Left lung (tissue), 10 donors: ENCODE measurements around the gene GORASP1. TPM values are rescaled to one million over a fixed set of nuclear protein-coding genes. Genes with fewer than 3 reads are reported as not detected.

Experiments used
- ATAC-seq: fragments of 200-7000 bp; cut with Tn5 transposase; one replicate; pipeline ENCODE4 v1.9.1; 2020; ENCODE audit warnings: moderate library complexity
- DNase-seq, 4 donors: peaks; one replicate each; pipeline ENCODE4 v3.0.0-alpha.2; 2013 to 2020
- H3K27ac ChIP-seq, 2 donors: fragments of 200-600 bp; sonication (generic) in 1 of 2; one replicate each; pipeline versions ENCODE4 v1.5.0 to v1.8.0; 2020 to 2021
- H3K27me3 ChIP-seq, 2 donors: fragments of 200-600 bp; sonication (generic) in 1 of 2; one replicate each; pipeline versions ENCODE4 v1.5.0 to v1.8.0; 2020 to 2021
- H3K36me3 ChIP-seq, 2 donors: fragments of 200-600 bp; sonication (generic) in 1 of 2; one replicate each; pipeline versions ENCODE4 v1.5.0 to v1.8.0; 2020 to 2021
- H3K4me1 ChIP-seq, 2 donors: fragments of 200-600 bp; one replicate each; pipeline ENCODE4 v1.8.0; 2021
- H3K4me3 ChIP-seq, 2 donors: fragments of 200-600 bp; sonication (generic) in 1 of 2; one replicate each; pipeline versions ENCODE4 v1.5.0 to v1.8.0; 2020 to 2021; ENCODE audit warnings: mild to moderate bottlenecking in 1 of 2
- H3K9me3 ChIP-seq, 2 donors: fragments of 200-600 bp; sonication (generic) in 1 of 2; one replicate each; pipeline versions ENCODE4 v1.5.0 to v1.8.0; 2020 to 2021
- intact Hi-C, 2 donors: fragments of 100-400 bp; cut with DNase I; formaldehyde crosslinking; loops; one replicate each; pipeline versions ENCODE4 v1.11.2 to v1.14.2; 2022
- polyA plus RNA-seq, 6 donors: library from polyadenylated mRNA; unstranded; fragments of 120-200 nt; gene quantifications; one replicate each; pipeline ENCODE4 v1.2.1, GENCODE V29; 2013; ENCODE audit not compliant: insufficient read length in 6 of 6
- total RNA-seq, 2 donors: library from RNA; stranded (reverse); fragmentation: NEBNext Ultra II Directional; extraction: Animal tissue kit (Norgen Biotek cat#: 25700); gene quantifications; one replicate each; pipeline ENCODE4 v1.2.1, GENCODE V29; 2021
- TF ChIP-seq, protein P1 (sequence below), 2 donors: fragments of 200-600 bp; sonication (generic) in 1 of 2; IDR thresholded peaks; one replicate each; pipeline versions ENCODE4 v1.5.0 to v1.8.0; 2021; ENCODE audit warnings: antibody characterized with exemption in 2 of 2
- donor health status: DM: no; HTN: yes; CAD: no.
- donor health status: DM: no; HTN: no; CAD: no.

The GORASP1 gene
- total and polyA plus RNA-seq, 8 donors, result 57.9 to 73.9 (median 62.8) TPM

- TF ChIP-seq, protein P1, sequence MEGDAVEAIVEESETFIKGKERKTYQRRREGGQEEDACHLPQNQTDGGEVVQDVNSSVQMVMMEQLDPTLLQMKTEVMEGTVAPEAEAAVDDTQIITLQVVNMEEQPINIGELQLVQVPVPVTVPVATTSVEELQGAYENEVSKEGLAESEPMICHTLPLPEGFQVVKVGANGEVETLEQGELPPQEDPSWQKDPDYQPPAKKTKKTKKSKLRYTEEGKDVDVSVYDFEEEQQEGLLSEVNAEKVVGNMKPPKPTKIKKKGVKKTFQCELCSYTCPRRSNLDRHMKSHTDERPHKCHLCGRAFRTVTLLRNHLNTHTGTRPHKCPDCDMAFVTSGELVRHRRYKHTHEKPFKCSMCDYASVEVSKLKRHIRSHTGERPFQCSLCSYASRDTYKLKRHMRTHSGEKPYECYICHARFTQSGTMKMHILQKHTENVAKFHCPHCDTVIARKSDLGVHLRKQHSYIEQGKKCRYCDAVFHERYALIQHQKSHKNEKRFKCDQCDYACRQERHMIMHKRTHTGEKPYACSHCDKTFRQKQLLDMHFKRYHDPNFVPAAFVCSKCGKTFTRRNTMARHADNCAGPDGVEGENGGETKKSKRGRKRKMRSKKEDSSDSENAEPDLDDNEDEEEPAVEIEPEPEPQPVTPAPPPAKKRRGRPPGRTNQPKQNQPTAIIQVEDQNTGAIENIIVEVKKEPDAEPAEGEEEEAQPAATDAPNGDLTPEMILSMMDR (IDR thresholded peaks at IDR 0.05), result no peak
- Histone ChIP-seq H3K9me3 (no peaks in the 10 kb centered on the region), H3K27ac (no peak overlapping the region), H3K27me3 (no peaks in the 10 kb centered on the region), H3K4me3 (no peak overlapping the region), H3K4me1 (no peaks in the 10 kb centered on the region), H3K36me3 (peaks cover 0 to 65% of the 10 kb centered on the region in 2 donors)
- intact Hi-C loops, result no loop called here
- DNase-seq, result no peak
- ATAC-seq, result no peak
These were observed 31.5 kb downstream of the GORASP1 start for GRCh38 chr3:39075910-39076309.

DNA sequence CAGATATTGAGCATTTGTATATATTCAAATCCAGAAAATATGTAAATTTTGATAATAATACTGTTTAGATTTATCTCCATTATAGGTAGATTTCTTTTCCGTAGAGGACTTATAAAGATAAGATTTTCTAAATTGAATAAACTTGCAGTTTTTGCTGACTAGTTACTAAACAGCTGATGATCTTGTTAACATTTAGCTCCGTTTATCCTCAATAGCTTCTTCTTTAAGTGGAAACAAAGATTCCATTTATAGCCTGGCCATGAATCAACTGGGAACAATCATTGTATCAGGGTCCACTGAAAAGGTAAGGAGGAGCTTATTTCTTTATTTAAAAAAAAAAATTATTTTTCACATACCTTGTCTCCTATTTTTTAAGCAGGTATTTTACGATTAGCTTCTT lies 38.9 kb downstream of the GORASP1 start:
- TF ChIP-seq, protein P1 (IDR thresholded peaks at IDR 0.05), result no peak
- Histone ChIP-seq H3K27ac (no peak overlapping the region), H3K9me3 (no peaks in the 10 kb centered on the region), H3K4me3 (no peak overlapping the region), H3K4me1 (no peaks in the 10 kb centered on the region), H3K27me3 (no peaks in the 10 kb centered on the region), H3K36me3 (peaks cover 0 to 61% of the 10 kb centered on the region in 2 donors)
- ATAC-seq (no peak), DNase-seq (no peak)
- intact Hi-C loops, result no loop called here

- no peaks in the 10 kb centered on the region for H3K27me3 ChIP-seq
- no peaks in the 10 kb centered on the region for H3K9me3 ChIP-seq
- TF ChIP-seq, protein P1 (IDR thresholded peaks at IDR 0.05), result no peak
- no peak overlapping the region for H3K27ac ChIP-seq
- ATAC-seq, result no peak
- intact Hi-C loops, result no loop called here
- no peak for DNase-seq
- no peaks in the 10 kb centered on the region for H3K4me1 ChIP-seq
- H3K36me3 ChIP-seq, result peaks cover 0 to 51% of the 10 kb centered on the region in 2 donors
- H3K4me3 ChIP-seq, result no peak overlapping the region
These were observed 40.1 kb downstream of the GORASP1 start for GRCh38 chr3:39067286-39067685.

DNA sequence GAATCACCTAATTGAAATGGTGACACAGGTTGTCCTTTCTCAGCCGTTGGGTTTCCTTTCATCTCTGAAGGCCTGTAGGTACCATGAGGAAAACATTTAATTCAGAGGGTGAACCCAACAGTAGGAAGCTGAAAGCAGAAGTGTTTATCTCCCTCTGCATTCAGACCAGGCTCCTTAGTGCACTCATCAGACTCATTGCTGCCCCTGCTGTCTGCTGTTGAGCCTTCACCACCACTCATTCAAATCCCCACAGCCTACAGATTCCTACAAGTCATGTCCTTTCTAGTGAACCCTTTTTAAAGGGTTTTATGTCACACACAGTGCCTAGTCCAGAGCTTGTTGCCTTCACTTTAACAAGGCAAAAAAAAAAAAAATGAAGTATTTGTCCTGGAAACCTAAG lies 42.2 kb downstream of the GORASP1 start:
- peak; percentile 57 for ATAC-seq
- Histone ChIP-seq H3K4me3 (no peak overlapping the region), H3K27me3 (no peaks in the 10 kb centered on the region), H3K9me3 (no peaks in the 10 kb centered on the region), H3K27ac (no peak overlapping the region), H3K4me1 (no peaks in the 10 kb centered on the region), H3K36me3 (peaks cover 0 to 43% of the 10 kb centered on the region in 2 donors)
- intact Hi-C loops, result no loop called here
- TF ChIP-seq, protein P1 (IDR thresholded peaks at IDR 0.05), result no peak
- peak in 1 of 4 donors; percentile 5 for DNase-seq

GRCh38 chr3:39064646-39065045 lies 42.8 kb downstream of the GORASP1 start:
- Histone ChIP-seq H3K36me3 (peaks cover 0 to 37% of the 10 kb centered on the region in 2 donors), H3K27ac (no peak overlapping the region), H3K9me3 (no peaks in the 10 kb centered on the region), H3K4me1 (no peaks in the 10 kb centered on the region), H3K27me3 (no peaks in the 10 kb centered on the region), H3K4me3 (no peak overlapping the region)
- ATAC-seq (no peak), DNase-seq (no peak)
- TF ChIP-seq, protein P1 (IDR thresholded peaks at IDR 0.05), result no peak
- intact Hi-C loops, result no loop called here
